ENCODE measurements around the gene GPATCH2.
"Not testable (repeated sequence)": the region's sequence is repeated elsewhere in the genome, so short reads cannot be mapped to it uniquely, and the experiment has no call there.

Gene GPATCH2

GRCh38 chr1:217527151-217527550 is 103.7 kb downstream of the GPATCH2 start:
- Mint-ChIP-seq H3K27me3 (no peaks in the 10 kb centered on the region), H3K27ac (no peak overlapping the region), H3K4me1 (peaks cover 3% of the 10 kb centered on the region), H3K36me3 (peaks cover 8% of the 10 kb centered on the region), H3K9me3 (peaks cover 2% of the 10 kb centered on the region), H3K4me3 (no peak overlapping the region)
- no peak for DNase-seq (ENCODE audit: low spot score in 2 of 2)
- ATAC-seq (ENCODE audit: low read depth) = no peak

GRCh38 chr1:217526636-217527035 is 104.3 kb downstream of the GPATCH2 start:
- Mint-ChIP-seq H3K4me1 (peaks cover 3% of the 10 kb centered on the region), H3K27ac (no peak overlapping the region), H3K4me3 (no peak overlapping the region), H3K36me3 (peaks cover 8% of the 10 kb centered on the region), H3K27me3 (no peaks in the 10 kb centered on the region), H3K9me3 (peaks cover 2% of the 10 kb centered on the region)
- no peak for ATAC-seq (ENCODE audit: low read depth)
- DNase-seq (ENCODE audit: low spot score in 2 of 2) = no peak

- no peaks in the 10 kb centered on the region for H3K27me3 Mint-ChIP-seq
- no peak overlapping the region for H3K4me3 Mint-ChIP-seq
- no peak overlapping the region for H3K27ac Mint-ChIP-seq
- H3K36me3 Mint-ChIP-seq = peaks cover 8% of the 10 kb centered on the region
- ATAC-seq (ENCODE audit: low read depth) (no peak), DNase-seq (ENCODE audit: low spot score in 2 of 2) (no peak)
- peaks cover 2% of the 10 kb centered on the region for H3K9me3 Mint-ChIP-seq
- H3K4me1 Mint-ChIP-seq = peaks cover 3% of the 10 kb centered on the region
Observed at GRCh38 chr1:217525773-217526490, 105.0 kb downstream of the GPATCH2 start.

- DNase-seq (ENCODE audit: low spot score in 2 of 2) (no peak), ATAC-seq (ENCODE audit: low read depth) (no peak)
- peaks cover 2% of the 10 kb centered on the region for H3K9me3 Mint-ChIP-seq
- H3K36me3 Mint-ChIP-seq = peaks cover 8% of the 10 kb centered on the region
- H3K27me3 Mint-ChIP-seq = no peaks in the 10 kb centered on the region
- H3K4me1 Mint-ChIP-seq = peaks cover 3% of the 10 kb centered on the region
- no peak overlapping the region for H3K27ac Mint-ChIP-seq
- H3K4me3 Mint-ChIP-seq = no peak overlapping the region
Observed at GRCh38 chr1:217524787-217525520, 105.9 kb downstream of the GPATCH2 start.

GRCh38 chr1:217523921-217524320 is 107.0 kb downstream of the GPATCH2 start:
- H3K9me3 Mint-ChIP-seq = not testable (repeated sequence)

GRCh38 chr1:217522277-217522676 is 108.6 kb downstream of the GPATCH2 start:
- ATAC-seq (ENCODE audit: low read depth) (no peak), DNase-seq (ENCODE audit: low spot score in 2 of 2) (no peak)
- H3K4me1 Mint-ChIP-seq = no peaks in the 10 kb centered on the region
- H3K36me3 Mint-ChIP-seq = no peaks in the 10 kb centered on the region
- H3K27ac Mint-ChIP-seq = no peak overlapping the region
- no peaks in the 10 kb centered on the region for H3K27me3 Mint-ChIP-seq
- no peaks in the 10 kb centered on the region for H3K9me3 Mint-ChIP-seq
- no peak overlapping the region for H3K4me3 Mint-ChIP-seq

More at GRCh38 chr1:217523921-217524320, 107.0 kb downstream of the GPATCH2 start:
- ATAC-seq (ENCODE audit: low read depth); H3K4me3 Mint-ChIP-seq; H3K36me3 Mint-ChIP-seq; H3K27ac Mint-ChIP-seq; H3K27me3 Mint-ChIP-seq; DNase-seq (ENCODE audit: low spot score in 2 of 2); H3K4me1 Mint-ChIP-seq: not testable (repeated sequence)

- no peaks in the 10 kb centered on the region for H3K9me3 Mint-ChIP-seq
- H3K4me1 Mint-ChIP-seq = no peaks in the 10 kb centered on the region
- no peak overlapping the region for H3K27ac Mint-ChIP-seq
- H3K27me3 Mint-ChIP-seq = no peaks in the 10 kb centered on the region
- ATAC-seq (ENCODE audit: low read depth) = no peak
- no peak for DNase-seq (ENCODE audit: low spot score in 2 of 2)
- no peak overlapping the region for H3K4me3 Mint-ChIP-seq
- no peaks in the 10 kb centered on the region for H3K36me3 Mint-ChIP-seq
Observed at GRCh38 chr1:217521317-217521716, 109.6 kb downstream of the GPATCH2 start.

GRCh38 chr1:217506878-217507277 is 124.0 kb downstream of the GPATCH2 start:
- no peaks in the 10 kb centered on the region for H3K27me3 Mint-ChIP-seq
- DNase-seq (ENCODE audit: low spot score in 2 of 2) = no peak
- peaks cover 17% of the 10 kb centered on the region for H3K36me3 Mint-ChIP-seq
- no peak for ATAC-seq (ENCODE audit: low read depth)
- no peaks in the 10 kb centered on the region for H3K9me3 Mint-ChIP-seq
- no peak overlapping the region for H3K27ac Mint-ChIP-seq
- H3K4me3 Mint-ChIP-seq = no peak overlapping the region
- no peaks in the 10 kb centered on the region for H3K4me1 Mint-ChIP-seq

- Mint-ChIP-seq H3K4me1 (peaks cover 11% of the 10 kb centered on the region), H3K27me3 (no peaks in the 10 kb centered on the region), H3K27ac (no peak overlapping the region), H3K36me3 (peaks cover 9% of the 10 kb centered on the region), H3K9me3 (no peaks in the 10 kb centered on the region), H3K4me3 (no peak overlapping the region)
- no peak for ATAC-seq (ENCODE audit: low read depth)
- no peak for DNase-seq (ENCODE audit: low spot score in 2 of 2)
Observed at GRCh38 chr1:217498209-217498608, 132.7 kb downstream of the GPATCH2 start.

GRCh38 chr1:217495249-217495648 is 135.6 kb downstream of the GPATCH2 start:
- ATAC-seq (ENCODE audit: low read depth) (no peak), DNase-seq (ENCODE audit: low spot score in 2 of 2) (no peak)
- Mint-ChIP-seq H3K27ac (no peak overlapping the region), H3K27me3 (no peaks in the 10 kb centered on the region), H3K4me3 (no peak overlapping the region), H3K4me1 (peaks cover 11% of the 10 kb centered on the region), H3K36me3 (peaks cover 13% of the 10 kb centered on the region), H3K9me3 (no peaks in the 10 kb centered on the region)

- H3K36me3 Mint-ChIP-seq = peaks cover 17% of the 10 kb centered on the region
- H3K4me1 Mint-ChIP-seq = peaks cover 11% of the 10 kb centered on the region
- DNase-seq (ENCODE audit: low spot score in 2 of 2) = no peak
- no peak overlapping the region for H3K4me3 Mint-ChIP-seq
- H3K27ac Mint-ChIP-seq = no peak overlapping the region
- H3K9me3 Mint-ChIP-seq = no peaks in the 10 kb centered on the region
- no peaks in the 10 kb centered on the region for H3K27me3 Mint-ChIP-seq
- no peak for ATAC-seq (ENCODE audit: low read depth)
Observed at GRCh38 chr1:217494767-217495166, 136.1 kb downstream of the GPATCH2 start.

GRCh38 chr1:217493290-217493689 is 137.6 kb downstream of the GPATCH2 start:
- no peaks in the 10 kb centered on the region for H3K9me3 Mint-ChIP-seq
- H3K4me3 Mint-ChIP-seq = no peak overlapping the region
- no peak overlapping the region for H3K27ac Mint-ChIP-seq
- H3K27me3 Mint-ChIP-seq = no peaks in the 10 kb centered on the region
- DNase-seq (ENCODE audit: low spot score in 2 of 2) = no peak
- H3K4me1 Mint-ChIP-seq = peaks cover 11% of the 10 kb centered on the region
- ATAC-seq (ENCODE audit: low read depth) = no peak
- H3K36me3 Mint-ChIP-seq = peaks cover 19% of the 10 kb centered on the region

GRCh38 chr1:217484871-217485270 is 146.0 kb downstream of the GPATCH2 start:
- peaks cover 3% of the 10 kb centered on the region for H3K9me3 Mint-ChIP-seq
- no peak overlapping the region for H3K27ac Mint-ChIP-seq
- no peaks in the 10 kb centered on the region for H3K4me1 Mint-ChIP-seq
- H3K27me3 Mint-ChIP-seq = no peaks in the 10 kb centered on the region
- peaks cover 26% of the 10 kb centered on the region for H3K36me3 Mint-ChIP-seq
- ATAC-seq (ENCODE audit: low read depth) = no peak
- DNase-seq (ENCODE audit: low spot score in 2 of 2) = no peak
- no peak overlapping the region for H3K4me3 Mint-ChIP-seq

- DNase-seq (ENCODE audit: low spot score in 2 of 2) = no peak
- no peak overlapping the region for H3K4me3 Mint-ChIP-seq
- no peaks in the 10 kb centered on the region for H3K27me3 Mint-ChIP-seq
- H3K36me3 Mint-ChIP-seq = peaks cover 35% of the 10 kb centered on the region
- no peak for ATAC-seq (ENCODE audit: low read depth)
- H3K4me1 Mint-ChIP-seq = no peaks in the 10 kb centered on the region
- H3K27ac Mint-ChIP-seq = no peak overlapping the region
- peaks cover 6% of the 10 kb centered on the region for H3K9me3 Mint-ChIP-seq
Observed at GRCh38 chr1:217482356-217483102, 148.4 kb downstream of the GPATCH2 start.
